Neutrophil (primary cell): Measurements from ENCODE around the gene CCT8.
"Not testable (repeated sequence)": the region's sequence is repeated elsewhere in the genome, so short reads cannot be mapped to it uniquely, and the experiment has no call there.

Experiments used
- H3K27ac ChIP-seq: fragments of 200-600 bp; sonication (generic); 2 replicates; pipeline ENCODE4 v1.5.1; 2016; ENCODE audit warnings: mild to moderate bottlenecking, moderate library complexity
- H3K27me3 ChIP-seq: fragments of 200-600 bp; sonication (generic); 2 replicates; pipeline ENCODE4 v1.6.0; 2016; ENCODE audit warnings: mild to moderate bottlenecking
- H3K36me3 ChIP-seq: fragments of 200-600 bp; sonication (generic); 2 replicates; pipeline ENCODE4 v1.5.1; 2017
- H3K4me1 ChIP-seq, 2 experiments: fragments of 200-600 bp in 1 of 2; sonication (generic) in 1 of 2; 1 replicate in 1 of 2; 2 replicates in 1 of 2; pipeline versions ENCODE4 v1.5.1 to v1.6.1; 2013 to 2016; ENCODE audit warnings: low read depth in 1 of 2, low read length in 1 of 2, mild to moderate bottlenecking in 1 of 2, moderate library complexity in 1 of 2; ENCODE audit not compliant: control insufficient read depth in 1 of 2, insufficient read depth in 1 of 2
- H3K4me3 ChIP-seq, 2 experiments: fragments of 200-600 bp in 1 of 2; sonication (generic) in 1 of 2; 1 replicate in 1 of 2; 2 replicates in 1 of 2; pipeline ENCODE4 v1.5.1; 2013 to 2016; ENCODE audit warnings: low read depth in 1 of 2, low read length in 1 of 2, mild to moderate bottlenecking in 1 of 2, moderate library complexity in 1 of 2
- H3K9me3 ChIP-seq: fragments of 200-600 bp; sonication (generic); 2 replicates; pipeline ENCODE4 v1.5.1; 2016
- TF ChIP-seq, protein P1 (sequence below): fragments of 200-600 bp; sonication (generic); IDR thresholded peaks from 2 replicates; pipeline ENCODE4 v1.5.1; 2016; ENCODE audit warnings: antibody characterized with exemption

CCT8 gene

DNA sequence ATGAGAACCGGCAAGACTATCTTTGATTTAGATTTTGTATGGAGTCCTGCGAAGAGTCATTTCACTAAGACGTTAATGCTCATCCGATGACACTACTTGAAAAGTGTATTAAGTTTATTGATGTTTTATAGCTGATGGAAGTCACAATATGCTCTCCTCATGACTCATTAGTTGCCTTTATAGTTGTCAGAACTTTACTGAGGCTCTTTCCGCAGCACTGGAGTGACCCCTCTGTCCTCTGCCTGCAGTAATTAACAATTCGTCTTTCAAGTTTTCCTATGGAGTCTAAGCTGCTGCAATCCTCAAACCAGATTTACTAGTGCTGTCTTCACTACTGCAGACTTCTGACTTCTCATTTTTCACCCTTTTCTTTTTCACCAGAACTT is 48.1 kb downstream of the CCT8 start:
- TF ChIP-seq, protein P1, sequence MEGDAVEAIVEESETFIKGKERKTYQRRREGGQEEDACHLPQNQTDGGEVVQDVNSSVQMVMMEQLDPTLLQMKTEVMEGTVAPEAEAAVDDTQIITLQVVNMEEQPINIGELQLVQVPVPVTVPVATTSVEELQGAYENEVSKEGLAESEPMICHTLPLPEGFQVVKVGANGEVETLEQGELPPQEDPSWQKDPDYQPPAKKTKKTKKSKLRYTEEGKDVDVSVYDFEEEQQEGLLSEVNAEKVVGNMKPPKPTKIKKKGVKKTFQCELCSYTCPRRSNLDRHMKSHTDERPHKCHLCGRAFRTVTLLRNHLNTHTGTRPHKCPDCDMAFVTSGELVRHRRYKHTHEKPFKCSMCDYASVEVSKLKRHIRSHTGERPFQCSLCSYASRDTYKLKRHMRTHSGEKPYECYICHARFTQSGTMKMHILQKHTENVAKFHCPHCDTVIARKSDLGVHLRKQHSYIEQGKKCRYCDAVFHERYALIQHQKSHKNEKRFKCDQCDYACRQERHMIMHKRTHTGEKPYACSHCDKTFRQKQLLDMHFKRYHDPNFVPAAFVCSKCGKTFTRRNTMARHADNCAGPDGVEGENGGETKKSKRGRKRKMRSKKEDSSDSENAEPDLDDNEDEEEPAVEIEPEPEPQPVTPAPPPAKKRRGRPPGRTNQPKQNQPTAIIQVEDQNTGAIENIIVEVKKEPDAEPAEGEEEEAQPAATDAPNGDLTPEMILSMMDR, result no peak
- H3K27me3 ChIP-seq, result no peaks in the 10 kb centered on the region
- H3K9me3 ChIP-seq, result no peaks in the 10 kb centered on the region
- peaks cover 14 to 21% of the 10 kb centered on the region in 2 experiments for H3K4me1 ChIP-seq
- H3K27ac ChIP-seq, result peak overlapping the region; percentile 97
- H3K4me3 ChIP-seq, result peak overlapping the region; percentile 78 to 87
- H3K36me3 ChIP-seq, result peaks cover 18% of the 10 kb centered on the region

DNA sequence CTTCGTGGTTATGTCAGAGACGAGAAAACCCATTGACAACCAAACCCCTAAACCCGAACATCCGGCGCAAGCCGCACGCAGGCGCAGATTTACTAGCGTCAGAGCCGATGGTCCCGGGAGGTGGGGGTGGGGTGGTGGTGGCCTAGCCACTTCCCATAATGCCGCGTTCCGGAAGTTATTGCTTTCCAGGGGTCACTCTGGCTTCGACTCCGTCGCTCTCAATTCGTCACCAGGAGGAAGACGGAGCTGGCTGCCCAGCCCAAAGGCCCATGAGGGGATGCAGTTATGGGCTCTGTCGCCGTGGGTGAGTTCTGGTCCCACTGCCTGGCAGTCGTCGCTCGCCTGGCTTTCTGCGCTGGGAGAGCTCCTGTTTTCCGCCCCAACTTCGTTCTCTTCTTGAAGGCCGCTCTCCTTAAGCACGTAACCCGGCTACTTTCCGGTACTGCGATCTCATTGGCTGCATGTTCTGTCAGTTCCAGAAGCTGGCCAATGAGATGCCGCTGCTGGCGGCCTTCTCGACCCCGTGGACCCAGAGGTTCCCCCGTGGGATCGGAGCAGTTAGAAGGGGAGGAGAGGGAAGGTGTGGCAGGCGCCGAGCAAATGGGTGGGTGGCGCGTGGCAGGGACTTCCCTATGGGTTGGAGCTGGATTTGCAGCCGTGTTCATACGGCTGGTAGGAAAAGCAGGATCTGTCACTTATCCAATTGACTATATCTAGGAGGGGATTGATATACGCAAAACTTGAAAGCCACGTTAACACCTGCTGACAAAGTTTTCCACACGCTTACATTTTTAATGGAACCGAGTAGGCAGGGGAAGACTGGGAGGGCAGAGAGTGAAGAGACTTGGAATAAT is 48.7 kb downstream of the CCT8 start, which contains the start of gene USP16:
USP16 (plus strand) TSS at position 195 of the 854 bp plus-strand sequence. CDS start 3,246 bp downstream, outside the sequence.
- Histone ChIP-seq H3K4me1 (peaks cover 14 to 23% of the 10 kb centered on the region in 2 experiments), H3K4me3 (peak within 1 kb of the TSS; percentile 78 to 87), H3K27ac (peak within 1 kb of the TSS; percentile 97), H3K9me3 (no peaks in the 10 kb centered on the region), H3K36me3 (peaks cover 11% of the 10 kb centered on the region), H3K27me3 (no peaks in the 10 kb centered on the region)
- TF ChIP-seq, protein P1, result no peak

DNA sequence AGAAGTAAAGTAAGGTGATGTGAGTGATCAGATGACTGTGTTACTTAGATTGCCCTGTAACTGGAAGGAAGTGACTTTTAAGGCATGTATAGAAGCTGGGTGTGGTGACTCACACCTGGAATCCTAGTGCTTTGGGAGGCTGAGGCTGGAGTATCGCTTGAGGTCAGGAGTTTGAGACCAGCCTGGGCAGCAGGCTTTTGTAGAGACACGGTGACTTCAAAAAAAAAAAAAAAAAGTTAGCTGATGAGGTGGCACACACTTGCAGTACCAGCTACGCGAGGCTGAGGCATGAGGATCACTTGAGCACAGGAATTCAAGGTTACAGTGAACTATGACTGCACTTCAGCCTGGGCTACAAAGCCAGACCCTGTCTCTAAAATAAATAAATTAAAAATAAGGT is 51.3 kb downstream of the CCT8 start:
- Histone ChIP-seq H3K4me1 (peaks cover 19 to 32% of the 10 kb centered on the region in 2 experiments), H3K36me3 (no peaks in the 10 kb centered on the region), H3K4me3 (no peak overlapping the region), H3K9me3 (no peaks in the 10 kb centered on the region), H3K27ac (no peak overlapping the region), H3K27me3 (no peaks in the 10 kb centered on the region)
- TF ChIP-seq, protein P1, result no peak

DNA sequence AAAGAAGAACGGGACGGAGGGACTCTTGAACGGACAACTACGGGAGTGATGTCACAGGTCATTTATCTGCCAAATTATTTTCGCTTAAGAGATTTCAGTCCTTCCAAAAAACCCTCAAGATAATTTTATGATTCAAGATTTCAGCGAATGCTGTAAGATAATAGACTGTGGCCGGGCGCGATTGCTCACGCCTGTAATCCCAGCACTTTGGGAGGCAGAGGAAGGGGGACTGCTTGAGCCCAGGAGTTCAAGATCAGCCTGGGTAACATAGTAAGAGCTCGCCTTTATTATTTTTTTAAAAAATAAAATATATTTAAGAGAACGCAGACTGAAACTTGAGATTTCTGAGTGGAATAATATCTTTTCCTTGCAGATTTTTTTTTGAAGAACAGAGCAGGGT is 54.9 kb downstream of the CCT8 start:
- TF ChIP-seq, protein P1, result no peak
- Histone ChIP-seq H3K27me3 (no peaks in the 10 kb centered on the region), H3K36me3 (no peaks in the 10 kb centered on the region), H3K4me3 (peak overlapping the region; percentile 77 to 96), H3K4me1 (peaks cover 6 to 12% of the 10 kb centered on the region in 2 experiments), H3K9me3 (no peaks in the 10 kb centered on the region), H3K27ac (peak overlapping the region; percentile 63)

DNA sequence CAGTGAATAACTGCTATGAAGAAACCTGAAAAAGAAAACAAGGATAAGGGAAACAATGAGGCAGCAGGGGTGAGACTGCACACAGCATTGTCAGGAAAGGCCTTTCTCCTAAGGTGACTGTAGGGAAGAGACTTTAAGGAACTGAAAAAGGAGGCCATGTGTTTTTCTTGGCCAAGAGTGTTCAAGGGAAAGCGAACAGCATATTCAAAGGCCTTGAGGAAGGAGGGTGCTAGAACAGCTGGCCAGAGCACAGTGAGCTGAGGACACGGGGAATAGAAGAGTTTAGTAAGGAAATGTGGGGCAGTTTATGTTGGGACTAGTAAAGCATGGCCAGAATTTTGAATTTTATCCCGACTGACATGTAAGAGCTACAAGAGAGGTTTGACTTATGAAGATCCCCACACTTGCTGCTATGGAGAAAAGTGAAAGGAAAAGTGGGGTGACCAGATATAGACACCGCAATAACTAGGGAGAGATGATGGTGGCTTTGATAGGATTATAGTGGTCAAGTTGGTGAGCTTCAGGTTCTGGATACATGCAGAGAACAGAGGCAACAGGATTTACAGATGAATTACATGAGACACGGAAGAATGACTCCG is 55.7 kb downstream of the CCT8 start:
- H3K4me3 ChIP-seq, result no peak overlapping the region
- no peak overlapping the region for H3K27ac ChIP-seq
- H3K27me3 ChIP-seq, result no peaks in the 10 kb centered on the region
- no peaks in the 10 kb centered on the region for H3K36me3 ChIP-seq
- no peaks in the 10 kb centered on the region for H3K9me3 ChIP-seq
- peaks cover 6 to 12% of the 10 kb centered on the region in 2 experiments for H3K4me1 ChIP-seq
- TF ChIP-seq, protein P1, result no peak

DNA sequence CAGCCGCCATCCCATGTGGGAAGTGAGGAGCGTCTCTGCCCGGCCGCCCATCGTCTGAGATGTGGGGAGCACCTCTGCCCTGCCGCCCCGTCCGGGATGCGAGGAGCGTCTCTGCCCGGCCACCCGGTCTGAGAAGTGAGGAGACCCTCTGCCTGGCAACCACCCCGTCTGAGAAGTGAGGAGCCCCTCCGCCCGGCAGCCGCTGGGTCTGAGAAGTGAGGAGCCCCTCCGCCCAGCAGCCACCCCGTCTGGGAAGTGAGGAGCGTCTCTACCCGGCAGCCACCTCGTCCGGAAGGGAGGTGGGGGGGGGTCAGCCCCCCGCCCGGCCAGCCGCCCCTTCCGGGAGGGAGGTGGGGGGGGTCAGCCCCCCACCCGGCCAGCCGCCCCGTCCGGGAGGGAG is 62.2 kb downstream of the CCT8 start:
- H3K27ac ChIP-seq, H3K36me3 ChIP-seq, H3K9me3 ChIP-seq, H3K27me3 ChIP-seq, H3K4me3 ChIP-seq, H3K4me1 ChIP-seq: not testable (repeated sequence)
